Measurements from ENCODE around the gene ZBTB7A. TPM values are rescaled to one million over a fixed set of nuclear protein-coding genes. Genes with fewer than 3 reads are reported as not detected.

Gene ZBTB7A
- total RNA-seq, 1 experiment from 2014 or later: 27.9 TPM

DNA sequence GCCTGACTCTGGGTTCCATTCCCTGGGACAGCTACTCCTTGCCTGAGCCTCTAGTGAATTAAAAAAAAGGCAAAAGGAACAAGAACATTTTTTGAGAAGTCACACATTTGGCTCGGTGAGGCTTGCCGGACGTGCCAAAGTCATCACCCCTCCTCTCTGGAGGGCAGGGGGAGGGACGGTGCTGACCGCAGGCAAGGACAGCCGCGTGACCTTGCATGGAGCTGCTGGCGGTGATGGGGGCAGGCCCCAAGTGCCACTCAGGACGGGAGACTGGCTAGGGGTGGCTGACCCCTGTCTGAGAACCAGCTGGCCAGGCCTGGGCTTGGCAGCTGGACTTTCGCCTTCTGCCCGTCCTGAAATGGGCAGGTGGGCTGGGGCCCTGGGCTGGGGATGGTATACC lies 30.8 kb upstream of the ZBTB7A start:
- Mint-ChIP-seq H3K4me1 (no peaks in the 10 kb centered on the region), H3K9me3 (no peaks in the 10 kb centered on the region), H3K4me3 (no peak overlapping the region), H3K27me3 (ENCODE audit: low read depth) (no peaks in the 10 kb centered on the region), H3K27ac (no peak overlapping the region), H3K36me3 (peaks cover 33% of the 10 kb centered on the region)
- DNase-seq (ENCODE audit: low spot score): no peak
- POLR2A ChIA-PET: interaction anchor here (0.5 kb wide), 1 partner anchor 176 kb away, joined by 3 read pairs; no protein-coding TSS in a partner anchor
- CTCF ChIA-PET: no interaction called here
- TF ChIP-seq FOXP1 (CRISPR knock-in tag; IDR thresholded peaks at IDR 0.05; ENCODE audit: borderline replicate concordance): no peak
- no peak for TF ChIP-seq JUN (CRISPR knock-in tag; IDR thresholded peaks at IDR 0.05)
- TF ChIP-seq, protein P1, sequence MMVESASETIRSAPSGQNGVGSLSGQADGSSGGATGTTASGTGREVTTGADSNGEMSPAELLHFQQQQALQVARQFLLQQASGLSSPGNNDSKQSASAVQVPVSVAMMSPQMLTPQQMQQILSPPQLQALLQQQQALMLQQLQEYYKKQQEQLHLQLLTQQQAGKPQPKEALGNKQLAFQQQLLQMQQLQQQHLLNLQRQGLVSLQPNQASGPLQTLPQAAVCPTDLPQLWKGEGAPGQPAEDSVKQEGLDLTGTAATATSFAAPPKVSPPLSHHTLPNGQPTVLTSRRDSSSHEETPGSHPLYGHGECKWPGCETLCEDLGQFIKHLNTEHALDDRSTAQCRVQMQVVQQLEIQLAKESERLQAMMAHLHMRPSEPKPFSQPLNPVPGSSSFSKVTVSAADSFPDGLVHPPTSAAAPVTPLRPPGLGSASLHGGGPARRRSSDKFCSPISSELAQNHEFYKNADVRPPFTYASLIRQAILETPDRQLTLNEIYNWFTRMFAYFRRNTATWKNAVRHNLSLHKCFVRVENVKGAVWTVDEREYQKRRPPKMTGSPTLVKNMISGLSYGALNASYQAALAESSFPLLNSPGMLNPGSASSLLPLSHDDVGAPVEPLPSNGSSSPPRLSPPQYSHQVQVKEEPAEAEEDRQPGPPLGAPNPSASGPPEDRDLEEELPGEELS (CRISPR knock-in tag; IDR thresholded peaks at IDR 0.05): no peak
- TF ChIP-seq, protein P2, sequence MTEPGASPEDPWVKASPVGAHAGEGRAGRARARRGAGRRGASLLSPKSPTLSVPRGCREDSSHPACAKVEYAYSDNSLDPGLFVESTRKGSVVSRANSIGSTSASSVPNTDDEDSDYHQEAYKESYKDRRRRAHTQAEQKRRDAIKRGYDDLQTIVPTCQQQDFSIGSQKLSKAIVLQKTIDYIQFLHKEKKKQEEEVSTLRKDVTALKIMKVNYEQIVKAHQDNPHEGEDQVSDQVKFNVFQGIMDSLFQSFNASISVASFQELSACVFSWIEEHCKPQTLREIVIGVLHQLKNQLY (CRISPR knock-in tag; IDR thresholded peaks at IDR 0.05): no peak
- no peak for TF ChIP-seq SMAD4 (CRISPR knock-in tag; IDR thresholded peaks at IDR 0.05)
- no peak for TF ChIP-seq ZNF423 (CRISPR knock-in tag; IDR thresholded peaks at IDR 0.05)
- no peak for TF ChIP-seq NFE2L1 (CRISPR knock-in tag; IDR thresholded peaks at IDR 0.05)
- TF ChIP-seq ETV6 (CRISPR knock-in tag; IDR thresholded peaks at IDR 0.05): no peak
- no peak for ATAC-seq

DNA sequence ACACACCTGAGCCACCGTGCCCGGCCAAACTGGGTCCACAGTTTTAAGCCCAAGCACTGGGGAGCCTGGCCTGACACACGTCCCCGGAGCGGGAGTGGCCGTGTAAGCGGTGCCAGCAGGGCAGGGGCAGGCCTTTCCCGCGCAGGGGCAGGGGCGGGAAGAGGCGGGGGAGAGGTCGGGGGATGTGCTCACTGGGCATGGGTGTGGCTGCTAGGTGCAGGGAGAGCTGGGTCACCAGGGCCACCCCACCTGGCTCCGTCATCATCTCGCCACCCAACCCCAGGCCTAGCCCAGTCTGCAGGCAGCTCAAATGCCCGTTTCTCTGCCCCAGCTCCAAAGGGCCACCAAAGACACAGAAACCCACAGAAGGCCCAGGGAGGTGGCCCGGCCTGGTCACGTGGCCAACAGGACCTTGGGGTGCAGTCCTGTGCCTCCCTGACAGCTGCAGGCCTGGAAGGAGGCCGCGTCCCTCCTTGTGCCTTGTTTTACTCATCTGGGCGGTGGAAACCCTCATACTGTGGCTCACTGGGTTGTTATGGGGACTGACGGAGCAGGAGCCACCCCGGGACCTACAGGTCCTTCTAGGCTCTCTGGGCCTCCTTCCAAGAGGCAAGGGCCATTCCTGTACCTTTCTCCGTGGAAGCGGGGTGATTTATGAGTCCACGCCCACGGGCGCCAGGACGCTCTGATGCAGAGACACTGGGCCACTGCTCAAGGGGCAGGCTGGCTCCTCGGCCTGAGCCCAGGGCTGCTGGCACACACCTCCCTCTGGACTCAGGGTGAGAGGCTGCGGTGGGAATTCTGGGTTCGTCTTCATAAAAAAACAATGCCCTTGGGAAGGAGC lies 29.6 kb upstream of the ZBTB7A start:
- CTCF ChIA-PET: no interaction called here
- TF ChIP-seq, protein P3, sequence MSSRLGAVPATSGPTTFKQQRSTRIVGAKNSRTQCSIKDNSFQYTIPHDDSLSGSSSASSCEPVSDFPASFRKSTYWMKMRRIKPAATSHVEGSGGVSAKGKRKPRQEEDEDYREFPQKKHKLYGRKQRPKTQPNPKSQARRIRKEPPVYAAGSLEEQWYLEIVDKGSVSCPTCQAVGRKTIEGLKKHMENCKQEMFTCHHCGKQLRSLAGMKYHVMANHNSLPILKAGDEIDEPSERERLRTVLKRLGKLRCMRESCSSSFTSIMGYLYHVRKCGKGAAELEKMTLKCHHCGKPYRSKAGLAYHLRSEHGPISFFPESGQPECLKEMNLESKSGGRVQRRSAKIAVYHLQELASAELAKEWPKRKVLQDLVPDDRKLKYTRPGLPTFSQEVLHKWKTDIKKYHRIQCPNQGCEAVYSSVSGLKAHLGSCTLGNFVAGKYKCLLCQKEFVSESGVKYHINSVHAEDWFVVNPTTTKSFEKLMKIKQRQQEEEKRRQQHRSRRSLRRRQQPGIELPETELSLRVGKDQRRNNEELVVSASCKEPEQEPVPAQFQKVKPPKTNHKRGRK (CRISPR knock-in tag; IDR thresholded peaks at IDR 0.05; ENCODE audit: borderline replicate concordance): no peak
- TF ChIP-seq, protein P4, sequence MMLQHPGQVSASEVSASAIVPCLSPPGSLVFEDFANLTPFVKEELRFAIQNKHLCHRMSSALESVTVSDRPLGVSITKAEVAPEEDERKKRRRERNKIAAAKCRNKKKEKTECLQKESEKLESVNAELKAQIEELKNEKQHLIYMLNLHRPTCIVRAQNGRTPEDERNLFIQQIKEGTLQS (CRISPR knock-in tag; conservative IDR thresholded peaks at IDR 0.05): no peak
- TF ChIP-seq ZNF423 (CRISPR knock-in tag; IDR thresholded peaks at IDR 0.05): no peak
- POLR2A ChIA-PET: no interaction called here
- ATAC-seq (no peak), DNase-seq (ENCODE audit: low spot score) (no peak)
- H3K4me1 Mint-ChIP-seq: no peaks in the 10 kb centered on the region
- 0 out of 2 replicates have a peak overlapping the region, but pooled peaks have one; percentile 20 for H3K27ac Mint-ChIP-seq
- no peaks in the 10 kb centered on the region for H3K27me3 Mint-ChIP-seq (ENCODE audit: low read depth)
- peaks cover 29% of the 10 kb centered on the region for H3K36me3 Mint-ChIP-seq
- H3K9me3 Mint-ChIP-seq: no peaks in the 10 kb centered on the region
- no peak overlapping the region for H3K4me3 Mint-ChIP-seq

DNA sequence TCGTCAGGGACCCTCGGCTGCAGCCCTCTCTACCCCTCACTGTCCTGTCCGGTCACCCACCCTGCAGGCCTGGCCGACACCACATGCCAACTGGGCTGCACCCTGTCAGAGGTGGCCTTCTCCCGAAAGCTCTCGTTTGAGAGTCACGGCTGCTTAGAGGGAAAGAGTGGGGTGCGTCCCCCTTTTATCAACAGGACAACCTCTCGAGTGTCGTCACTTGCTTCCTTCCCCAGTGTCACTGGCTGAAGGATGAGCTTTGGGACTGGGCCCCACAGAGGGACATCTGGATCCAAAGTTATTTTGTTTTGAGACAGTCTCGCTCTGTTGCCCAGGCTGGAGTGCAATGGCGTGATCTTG lies 28.8 kb upstream of the ZBTB7A start:
- ATAC-seq (no peak), DNase-seq (ENCODE audit: low spot score) (no peak)
- H3K27me3 Mint-ChIP-seq (ENCODE audit: low read depth): no peaks in the 10 kb centered on the region
- peaks cover 24% of the 10 kb centered on the region for H3K36me3 Mint-ChIP-seq
- no peaks in the 10 kb centered on the region for H3K4me1 Mint-ChIP-seq
- POLR2A ChIA-PET: no interaction called here
- CTCF ChIA-PET: interaction anchor here (0.6 kb wide), 1 partner anchor 108 kb away, joined by 6 read pairs; no protein-coding TSS in a partner anchor
- no peak overlapping the region for H3K4me3 Mint-ChIP-seq
- no peak overlapping the region for H3K27ac Mint-ChIP-seq
- H3K9me3 Mint-ChIP-seq: no peaks in the 10 kb centered on the region
- no peak for TF ChIP-seq GABPB1 (CRISPR knock-in tag; IDR thresholded peaks at IDR 0.05)
- TF ChIP-seq KAT7 (CRISPR knock-in tag; IDR thresholded peaks at IDR 0.05; ENCODE audit: borderline replicate concordance): no peak
- TF ChIP-seq, protein P5, sequence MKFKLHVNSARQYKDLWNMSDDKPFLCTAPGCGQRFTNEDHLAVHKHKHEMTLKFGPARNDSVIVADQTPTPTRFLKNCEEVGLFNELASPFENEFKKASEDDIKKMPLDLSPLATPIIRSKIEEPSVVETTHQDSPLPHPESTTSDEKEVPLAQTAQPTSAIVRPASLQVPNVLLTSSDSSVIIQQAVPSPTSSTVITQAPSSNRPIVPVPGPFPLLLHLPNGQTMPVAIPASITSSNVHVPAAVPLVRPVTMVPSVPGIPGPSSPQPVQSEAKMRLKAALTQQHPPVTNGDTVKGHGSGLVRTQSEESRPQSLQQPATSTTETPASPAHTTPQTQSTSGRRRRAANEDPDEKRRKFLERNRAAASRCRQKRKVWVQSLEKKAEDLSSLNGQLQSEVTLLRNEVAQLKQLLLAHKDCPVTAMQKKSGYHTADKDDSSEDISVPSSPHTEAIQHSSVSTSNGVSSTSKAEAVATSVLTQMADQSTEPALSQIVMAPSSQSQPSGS (CRISPR knock-in tag; IDR thresholded peaks at IDR 0.05; ENCODE audit: borderline replicate concordance, low read depth): no peak
- TF ChIP-seq FOXK1 (CRISPR knock-in tag; IDR thresholded peaks at IDR 0.05): no peak
- TF ChIP-seq PRRX2 (CRISPR knock-in tag; IDR thresholded peaks at IDR 0.05): no peak
- TF ChIP-seq, protein P6, sequence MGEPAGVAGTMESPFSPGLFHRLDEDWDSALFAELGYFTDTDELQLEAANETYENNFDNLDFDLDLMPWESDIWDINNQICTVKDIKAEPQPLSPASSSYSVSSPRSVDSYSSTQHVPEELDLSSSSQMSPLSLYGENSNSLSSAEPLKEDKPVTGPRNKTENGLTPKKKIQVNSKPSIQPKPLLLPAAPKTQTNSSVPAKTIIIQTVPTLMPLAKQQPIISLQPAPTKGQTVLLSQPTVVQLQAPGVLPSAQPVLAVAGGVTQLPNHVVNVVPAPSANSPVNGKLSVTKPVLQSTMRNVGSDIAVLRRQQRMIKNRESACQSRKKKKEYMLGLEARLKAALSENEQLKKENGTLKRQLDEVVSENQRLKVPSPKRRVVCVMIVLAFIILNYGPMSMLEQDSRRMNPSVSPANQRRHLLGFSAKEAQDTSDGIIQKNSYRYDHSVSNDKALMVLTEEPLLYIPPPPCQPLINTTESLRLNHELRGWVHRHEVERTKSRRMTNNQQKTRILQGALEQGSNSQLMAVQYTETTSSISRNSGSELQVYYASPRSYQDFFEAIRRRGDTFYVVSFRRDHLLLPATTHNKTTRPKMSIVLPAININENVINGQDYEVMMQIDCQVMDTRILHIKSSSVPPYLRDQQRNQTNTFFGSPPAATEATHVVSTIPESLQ (CRISPR knock-in tag; IDR thresholded peaks at IDR 0.05): no peak
